A549 treated with RU486 at 1 μM for 4 hours (cell line): ENCODE data around the gene AHRR. TPM values are rescaled to one million over a fixed set of nuclear protein-coding genes. Genes with fewer than 3 reads are reported as not detected.

ENCODE experiments used
- total RNA-seq: library from RNA; stranded (reverse); fragments of 200-300 nt; extraction: Qiagen RNA extraction; gene quantifications from 5 replicates; pipeline ENCODE4 v1.2.3, GENCODE V29; 2022; ENCODE audit warnings: low read depth

The AHRR gene
- total RNA-seq = 2.5 to 3.8 TPM (median 2.8 TPM) in 5 replicates

DNA sequence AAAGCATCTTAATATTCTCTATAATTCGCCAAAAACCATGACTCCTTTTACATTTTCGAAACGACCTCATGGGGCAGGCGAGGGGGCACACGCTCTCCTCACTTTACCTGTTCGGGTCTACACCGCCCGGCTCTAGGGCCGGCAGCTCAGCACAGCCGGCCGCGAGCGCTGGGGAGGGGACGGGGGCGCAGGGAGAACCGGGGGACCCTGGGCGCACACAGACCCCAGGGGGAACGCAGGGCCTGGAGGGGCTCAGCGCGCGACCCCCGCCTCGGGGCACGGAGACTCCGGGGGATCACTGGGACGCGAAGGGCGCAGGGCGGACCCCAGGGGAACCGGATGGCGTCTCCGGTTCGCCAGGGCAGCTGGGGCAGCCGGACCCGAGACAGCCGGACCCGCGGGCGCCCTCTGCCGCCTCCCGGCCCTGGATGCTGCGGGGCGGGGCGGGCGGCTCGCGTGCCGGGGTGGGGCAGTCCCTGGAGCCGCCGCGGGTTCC lies at the start of gene AHRR:
TSS of gene AHRR (plus strand) at position 485 of the 496 bp plus-strand sequence. CDS start 22,189 bp downstream, outside the sequence.

DNA sequence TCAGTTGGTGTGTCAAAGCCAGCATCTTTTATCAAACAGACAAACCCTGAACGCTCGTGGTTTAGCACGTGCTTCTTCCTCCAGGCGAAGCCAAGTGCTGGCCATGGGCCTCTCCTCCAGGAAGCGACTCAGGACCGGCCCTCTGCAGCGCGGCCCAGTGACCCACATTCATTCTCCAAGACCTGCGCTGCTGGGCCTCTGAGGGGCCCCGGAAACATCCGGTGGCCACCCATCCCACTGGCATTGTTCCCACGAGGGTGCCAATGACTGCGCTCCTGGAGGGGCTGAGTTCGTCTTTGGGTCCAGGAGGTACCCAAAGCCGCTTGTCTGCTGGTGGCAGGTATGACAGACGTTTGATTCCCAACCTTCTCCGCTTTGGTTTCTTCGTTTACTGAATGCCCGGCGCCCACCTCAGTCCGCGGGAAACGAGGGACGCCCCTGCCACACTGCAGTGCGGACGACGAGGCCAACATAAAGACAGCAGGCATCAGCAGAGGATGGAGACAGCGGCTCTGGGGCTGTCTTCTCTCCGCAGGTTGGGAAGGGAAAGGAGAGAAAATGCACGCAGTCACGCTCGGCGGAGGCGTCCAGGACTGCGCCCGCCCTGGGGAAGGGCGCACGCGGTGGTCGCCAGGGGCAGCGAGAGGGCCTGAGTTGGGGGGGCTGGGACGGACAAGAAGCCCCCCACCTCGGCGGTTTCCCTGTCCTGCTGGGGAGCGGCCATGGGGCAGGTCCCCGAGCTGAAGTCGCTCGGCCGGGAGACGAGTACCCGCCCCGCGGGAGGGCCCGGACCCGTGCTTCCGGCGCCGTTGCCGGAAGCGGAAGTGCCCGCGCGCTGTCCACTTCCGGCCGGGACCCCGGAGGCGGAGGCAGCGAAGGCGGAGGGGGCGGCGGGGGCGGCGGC lies 121.1 kb downstream of the AHRR start, which contains the start of gene EXOC3:
TSS of gene EXOC3 (plus strand) at position 842 of the 904 bp plus-strand sequence. CDS start 3,030 bp downstream, outside the sequence.

Other genes with a start within 250 kb of the AHRR start
- 0.56 to 1.0 TPM (median 0.96 TPM) in 5 replicates for gene PLEKHG4B, start 229.5 kb upstream of the AHRR start, total RNA-seq
- not detected in 5 replicates for gene LRRC14B, start 130.2 kb upstream of the AHRR start, total RNA-seq
- 5.4 to 7.7 TPM (median 6.1 TPM) in 5 replicates for gene CCDC127, start 103.6 kb upstream of the AHRR start, total RNA-seq
- gene SDHA, start 103.4 kb upstream of the AHRR start, total RNA-seq = 104 to 125 TPM (median 119 TPM) in 5 replicates
- gene PDCD6, start 50.1 kb upstream of the AHRR start, total RNA-seq = 156 to 216 TPM (median 185 TPM) in 5 replicates
- gene EXOC3, start 121.5 kb downstream of the AHRR start, total RNA-seq = 27.3 to 33.0 TPM (median 31.6 TPM) in 5 replicates
- gene SLC9A3, start 202.7 kb downstream of the AHRR start, total RNA-seq = 2.1 to 2.9 TPM (median 2.4 TPM) in 5 replicates